ENCODE measurements around the gene SLC38A8.

- TF ChIP-seq POLR2A (IDR thresholded peaks at IDR 0.05; ENCODE audit: low read depth, low read length) (no peak), POLR2AphosphoS5 (IDR thresholded peaks at IDR 0.05; ENCODE audit: low read depth, low read length) (no peak), TAF1 (IDR thresholded peaks at IDR 0.05; ENCODE audit: borderline replicate concordance, low read depth, low read length) (no peak)
Observed at GRCh38 chr16:84042308-84042878, at the start of gene SLC38A8.

Data from GM12892 (cell line).